K562 (cell line): ENCODE data around the gene ARL16. TPM values are rescaled to one million over a fixed set of nuclear protein-coding genes. Genes with fewer than 3 reads are reported as not detected.
A peak's percentile ranks its signal among the peaks of the same experiment; 100 is the strongest.

Experiments
- ETV1 ChIP-seq: fragments of 450-650 bp; conservative IDR thresholded peaks from 2 replicates; pipeline ENCODE4 v1.6.1; 2016; ENCODE audit warnings: missing genetic modification characterization, control low read depth, low read depth, missing compliant biosample characterization
- SAFB ChIP-seq: fragments of 200-400 bp; formaldehyde crosslinking; IDR thresholded peaks from 2 replicates; pipeline ENCODE4 v1.6.1; 2017; ENCODE audit warnings: low read depth, low read length, borderline replicate concordance
- ZNF140 ChIP-seq: fragments of 250-450 bp; sonication (Bioruptor Pico); IDR thresholded peaks from 2 replicates; pipeline ENCODE4 v1.8.0; 2021; ENCODE audit warnings: moderate library complexity, mild to moderate bottlenecking, inconsistent platforms
- ZNF696 ChIP-seq: fragments of 250-450 bp; sonication (Bioruptor Pico); conservative IDR thresholded peaks from 2 replicates; pipeline ENCODE4 v1.4.0; 2020; ENCODE audit warnings: mild to moderate bottlenecking, moderate library complexity
- ZNF740 ChIP-seq, 3 experiments: fragments of 200-800 bp in 1 of 3; sonication (Bioruptor generic) in 1 of 3; sonication (generic) in 1 of 3; formaldehyde crosslinking in 1 of 3; IDR thresholded peaks; 2 replicates each; pipeline versions ENCODE4 v1.6.1 to v1.8.0; 2016 to 2022; ENCODE audit warnings: mild to moderate bottlenecking in 2 of 3, missing compliant biosample characterization in 2 of 3, missing genetic modification characterization in 2 of 3, missing genetic modification reagents in 1 of 3
- polyA plus RNA-seq, 8 experiments: library from polyadenylated mRNA; depleted of rRNA in 4 of 8; stranded (reverse) in 5 of 8; unstranded in 3 of 8; fragments of >200 nt; fragmentation: Nextera tagmentation in 2 of 8; fragmentation: Illumina TruSeq in 1 of 8; extraction: Ambion mirVana in 2 of 8; extraction: Trizol in 1 of 8; gene quantifications; 2 replicates each; pipeline versions ENCODE4 v1.2.1 to v1.2.3, GENCODE V29; 2011 to 2014; ENCODE audit warnings: inconsistent platforms in 1 of 8, missing spikeins in 1 of 8
- total RNA-seq, 7 experiments: library from RNA; depleted of rRNA in 6 of 7; stranded (reverse); fragments of >200 nt in 6 of 7; fragmentation: Illumina TruSeq in 2 of 7; extraction: Trizol in 2 of 7; gene quantifications; 2 replicates each; pipeline versions ENCODE4 v1.2.1 to v1.2.3, GENCODE V29; 2011 to 2021; ENCODE audit warnings: low replicate concordance in 1 of 7
- TF ChIP-seq, protein P1 (sequence below): fragments of 450-650 bp; formaldehyde crosslinking; IDR thresholded peaks from 2 replicates; pipeline ENCODE4 v1.4.0; 2020; ENCODE audit warnings: mild to moderate bottlenecking
- TF ChIP-seq, protein P2 (sequence below), 2 experiments: fragments of 450-650 bp in 1 of 2; sonication (generic) in 1 of 2; formaldehyde crosslinking in 1 of 2; IDR thresholded peaks; 2 replicates each; pipeline versions ENCODE4 v1.7.1 to v1.9.0; 2016 to 2022; ENCODE audit warnings: inconsistent platforms in 1 of 2, mild to moderate bottlenecking in 1 of 2, missing genetic modification reagents in 1 of 2
- TF ChIP-seq, protein P3 (sequence below): sonication (generic); formaldehyde crosslinking; IDR thresholded peaks from 2 replicates; pipeline ENCODE4 v1.8.1; 2022; ENCODE audit warnings: missing genetic modification reagents
- TF ChIP-seq, protein P4 (sequence below): sonication (generic); formaldehyde crosslinking; IDR thresholded peaks from 2 replicates; pipeline ENCODE4 v1.9.0; 2022; ENCODE audit warnings: mild to moderate bottlenecking, missing genetic modification reagents

The ARL16 gene
- total and polyA plus RNA-seq, 9 of the 15 experiments (the other 6 are each of a cell fraction or from before 2014, with no cell fraction given) = 5.4 to 32.4 (median 22.6) TPM

DNA sequence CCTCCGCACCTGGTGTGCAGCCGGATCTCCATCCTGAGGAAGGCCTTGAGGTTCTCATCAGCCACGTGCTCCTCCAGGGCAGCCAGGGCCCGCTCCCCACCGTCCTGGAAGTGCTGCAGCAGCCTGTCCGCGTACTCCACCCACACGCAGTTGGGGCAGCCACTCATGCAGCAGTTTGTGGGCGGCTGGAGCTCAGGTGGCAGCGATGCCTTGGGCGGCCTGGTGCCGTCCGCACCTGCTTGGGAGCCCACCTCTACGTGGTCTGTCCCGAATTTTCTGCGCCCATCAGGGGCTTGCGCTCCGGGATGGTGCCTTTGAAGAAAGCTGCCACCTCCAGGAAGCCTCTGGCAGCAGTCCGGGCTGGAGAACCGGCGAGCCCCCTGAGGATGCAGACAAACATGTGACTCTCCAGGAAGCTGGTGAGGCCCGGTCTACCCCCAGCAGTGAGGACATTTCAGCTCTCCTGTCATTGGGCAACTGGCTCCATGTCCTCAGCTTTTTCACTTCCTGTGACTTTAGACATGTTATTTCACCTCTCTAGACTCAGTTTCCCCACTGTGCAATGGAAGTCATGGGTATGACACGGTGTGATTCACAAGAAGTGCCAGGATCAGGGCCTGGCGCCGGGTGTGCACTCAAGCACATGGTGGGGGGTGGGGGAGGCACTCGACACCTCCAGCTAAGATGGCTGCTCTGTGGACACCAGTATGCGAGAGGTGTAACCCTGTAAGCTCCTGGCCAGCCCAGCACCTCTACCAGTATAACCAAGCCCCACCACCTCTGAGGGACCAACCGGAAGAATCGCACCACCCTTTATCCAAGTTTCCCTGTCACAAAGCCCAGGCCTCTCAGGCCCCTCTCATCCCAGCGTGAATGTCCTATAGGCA lies 18.1 kb downstream of the ARL16 start (continued):
- TF ChIP-seq ETV1 (tag) (0 out of 2 replicates have a peak, but pooled peaks have one; percentile 40), SAFB (no peak), ZNF696 (CRISPR knock-in tag) (no peak), ZNF140 (CRISPR knock-in tag) (0 out of 2 replicates have a peak, but pooled peaks have one; percentile 20), ZNF740 (CRISPR knock-in tag; IDR thresholded peaks at IDR 0.05) (peak; percentile 93), ZNF740 (tag; IDR thresholded peaks at IDR 0.05) (peak; percentile 66 to 84; a peak in 3 of 4 replicates)
- TF ChIP-seq, protein P1, sequence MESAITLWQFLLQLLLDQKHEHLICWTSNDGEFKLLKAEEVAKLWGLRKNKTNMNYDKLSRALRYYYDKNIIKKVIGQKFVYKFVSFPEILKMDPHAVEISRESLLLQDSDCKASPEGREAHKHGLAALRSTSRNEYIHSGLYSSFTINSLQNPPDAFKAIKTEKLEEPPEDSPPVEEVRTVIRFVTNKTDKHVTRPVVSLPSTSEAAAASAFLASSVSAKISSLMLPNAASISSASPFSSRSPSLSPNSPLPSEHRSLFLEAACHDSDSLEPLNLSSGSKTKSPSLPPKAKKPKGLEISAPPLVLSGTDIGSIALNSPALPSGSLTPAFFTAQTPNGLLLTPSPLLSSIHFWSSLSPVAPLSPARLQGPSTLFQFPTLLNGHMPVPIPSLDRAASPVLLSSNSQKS (CRISPR knock-in tag) = no peak
- TF ChIP-seq, protein P2, sequence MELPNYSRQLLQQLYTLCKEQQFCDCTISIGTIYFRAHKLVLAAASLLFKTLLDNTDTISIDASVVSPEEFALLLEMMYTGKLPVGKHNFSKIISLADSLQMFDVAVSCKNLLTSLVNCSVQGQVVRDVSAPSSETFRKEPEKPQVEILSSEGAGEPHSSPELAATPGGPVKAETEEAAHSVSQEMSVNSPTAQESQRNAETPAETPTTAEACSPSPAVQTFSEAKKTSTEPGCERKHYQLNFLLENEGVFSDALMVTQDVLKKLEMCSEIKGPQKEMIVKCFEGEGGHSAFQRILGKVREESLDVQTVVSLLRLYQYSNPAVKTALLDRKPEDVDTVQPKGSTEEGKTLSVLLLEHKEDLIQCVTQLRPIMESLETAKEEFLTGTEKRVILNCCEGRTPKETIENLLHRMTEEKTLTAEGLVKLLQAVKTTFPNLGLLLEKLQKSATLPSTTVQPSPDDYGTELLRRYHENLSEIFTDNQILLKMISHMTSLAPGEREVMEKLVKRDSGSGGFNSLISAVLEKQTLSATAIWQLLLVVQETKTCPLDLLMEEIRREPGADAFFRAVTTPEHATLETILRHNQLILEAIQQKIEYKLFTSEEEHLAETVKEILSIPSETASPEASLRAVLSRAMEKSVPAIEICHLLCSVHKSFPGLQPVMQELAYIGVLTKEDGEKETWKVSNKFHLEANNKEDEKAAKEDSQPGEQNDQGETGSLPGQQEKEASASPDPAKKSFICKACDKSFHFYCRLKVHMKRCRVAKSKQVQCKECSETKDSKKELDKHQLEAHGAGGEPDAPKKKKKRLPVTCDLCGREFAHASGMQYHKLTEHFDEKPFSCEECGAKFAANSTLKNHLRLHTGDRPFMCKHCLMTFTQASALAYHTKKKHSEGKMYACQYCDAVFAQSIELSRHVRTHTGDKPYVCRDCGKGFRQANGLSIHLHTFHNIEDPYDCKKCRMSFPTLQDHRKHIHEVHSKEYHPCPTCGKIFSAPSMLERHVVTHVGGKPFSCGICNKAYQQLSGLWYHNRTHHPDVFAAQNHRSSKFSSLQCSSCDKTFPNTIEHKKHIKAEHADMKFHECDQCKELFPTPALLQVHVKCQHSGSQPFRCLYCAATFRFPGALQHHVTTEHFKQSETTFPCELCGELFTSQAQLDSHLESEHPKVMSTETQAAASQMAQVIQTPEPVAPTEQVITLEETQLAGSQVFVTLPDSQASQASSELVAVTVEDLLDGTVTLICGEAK (IDR thresholded peaks at IDR 0.05) = no peak
- TF ChIP-seq, protein P2 (CRISPR knock-in tag; IDR thresholded peaks at IDR 0.05) = no peak
- TF ChIP-seq, protein P3, sequence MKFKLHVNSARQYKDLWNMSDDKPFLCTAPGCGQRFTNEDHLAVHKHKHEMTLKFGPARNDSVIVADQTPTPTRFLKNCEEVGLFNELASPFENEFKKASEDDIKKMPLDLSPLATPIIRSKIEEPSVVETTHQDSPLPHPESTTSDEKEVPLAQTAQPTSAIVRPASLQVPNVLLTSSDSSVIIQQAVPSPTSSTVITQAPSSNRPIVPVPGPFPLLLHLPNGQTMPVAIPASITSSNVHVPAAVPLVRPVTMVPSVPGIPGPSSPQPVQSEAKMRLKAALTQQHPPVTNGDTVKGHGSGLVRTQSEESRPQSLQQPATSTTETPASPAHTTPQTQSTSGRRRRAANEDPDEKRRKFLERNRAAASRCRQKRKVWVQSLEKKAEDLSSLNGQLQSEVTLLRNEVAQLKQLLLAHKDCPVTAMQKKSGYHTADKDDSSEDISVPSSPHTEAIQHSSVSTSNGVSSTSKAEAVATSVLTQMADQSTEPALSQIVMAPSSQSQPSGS (CRISPR knock-in tag) = no peak
- TF ChIP-seq, protein P4, sequence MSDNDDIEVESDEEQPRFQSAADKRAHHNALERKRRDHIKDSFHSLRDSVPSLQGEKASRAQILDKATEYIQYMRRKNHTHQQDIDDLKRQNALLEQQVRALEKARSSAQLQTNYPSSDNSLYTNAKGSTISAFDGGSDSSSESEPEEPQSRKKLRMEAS = peak; percentile 95
